ENCODE measurements around the gene TBC1D32.
"Not testable (repeated sequence)": the region's sequence is repeated elsewhere in the genome, so short reads cannot be mapped to it uniquely, and the experiment has no call there.

The TBC1D32 gene

GRCh38 chr6:121333196-121333595 is 1.1 kb downstream of the TBC1D32 start:
- no peak for DNase-seq (ENCODE audit: low read depth)

DNA sequence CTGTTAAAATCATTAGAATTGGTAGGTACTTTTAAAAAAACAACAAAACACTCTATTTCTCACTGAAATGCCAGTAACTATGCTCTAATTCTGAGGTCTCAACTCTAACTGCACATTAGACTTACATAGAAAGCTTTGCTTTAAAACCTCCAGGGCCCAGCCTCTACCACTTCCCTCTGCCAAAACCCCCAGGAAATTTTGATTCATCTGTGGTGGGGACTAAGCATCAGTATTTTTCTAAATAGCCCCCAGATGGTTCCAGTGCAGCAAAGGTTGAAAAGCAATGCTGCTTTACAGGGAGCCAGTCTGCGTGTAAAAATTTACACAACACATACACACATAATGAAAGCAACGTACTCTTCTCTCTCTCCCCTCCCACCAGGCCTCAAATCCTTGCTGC is 3.8 kb downstream of the TBC1D32 start:
- DNase-seq (ENCODE audit: low read depth), result no peak

GRCh38 chr6:121321282-121321681 is 13.0 kb downstream of the TBC1D32 start:
- no peak for DNase-seq (ENCODE audit: low read depth)

GRCh38 chr6:121319603-121320002 is 14.7 kb downstream of the TBC1D32 start:
- DNase-seq (ENCODE audit: low read depth), result no peak

DNA sequence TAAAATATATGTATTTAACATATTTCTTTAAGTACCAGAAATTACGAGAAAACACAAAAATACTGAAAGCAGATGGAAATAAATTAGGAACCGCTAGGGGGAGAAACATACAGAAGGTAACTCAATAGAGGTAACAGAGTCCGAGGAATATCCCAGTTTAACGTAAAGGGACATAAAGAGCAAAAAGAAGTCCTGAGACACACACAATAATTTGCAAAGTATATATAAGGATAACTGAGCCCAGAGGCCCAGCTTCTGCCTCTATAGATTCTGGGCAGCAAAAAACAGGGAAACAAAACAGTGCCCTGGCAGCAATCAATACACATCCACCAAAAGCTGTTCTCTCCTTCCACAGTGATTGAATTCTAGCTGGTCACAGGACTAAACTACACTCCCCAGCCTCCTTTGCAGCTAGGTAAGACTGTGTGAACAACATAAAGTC is 15.1 kb downstream of the TBC1D32 start:
- DNase-seq (ENCODE audit: low read depth), result no peak

- DNase-seq (ENCODE audit: low read depth), result no peak
Observed at GRCh38 chr6:121314381-121315112, 19.7 kb downstream of the TBC1D32 start.

GRCh38 chr6:121311814-121312213 is 22.5 kb downstream of the TBC1D32 start:
- DNase-seq (ENCODE audit: low read depth), result not testable (repeated sequence)

DNA sequence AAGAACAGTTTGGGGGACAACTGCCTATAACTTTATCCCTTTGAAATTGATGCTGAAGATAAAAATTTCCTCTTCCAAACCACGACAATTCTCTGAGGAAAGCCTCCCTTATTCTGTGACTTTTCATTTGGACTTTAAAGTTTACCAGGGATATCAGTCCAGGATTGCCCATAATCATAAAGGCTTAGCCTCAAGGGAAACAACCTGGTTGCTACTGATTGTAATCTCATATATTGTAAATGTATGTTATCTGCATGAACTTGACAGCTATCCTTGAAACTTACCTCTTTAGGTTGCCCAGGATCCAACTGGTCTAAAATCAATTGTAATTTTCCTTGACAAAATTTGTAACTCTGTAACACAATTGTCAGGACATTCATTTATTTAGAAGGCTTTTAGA is 23.8 kb downstream of the TBC1D32 start:
- DNase-seq (ENCODE audit: low read depth), result no peak

- no peak for DNase-seq (ENCODE audit: low read depth)
Observed at GRCh38 chr6:121309768-121310469, 24.4 kb downstream of the TBC1D32 start.

DNA sequence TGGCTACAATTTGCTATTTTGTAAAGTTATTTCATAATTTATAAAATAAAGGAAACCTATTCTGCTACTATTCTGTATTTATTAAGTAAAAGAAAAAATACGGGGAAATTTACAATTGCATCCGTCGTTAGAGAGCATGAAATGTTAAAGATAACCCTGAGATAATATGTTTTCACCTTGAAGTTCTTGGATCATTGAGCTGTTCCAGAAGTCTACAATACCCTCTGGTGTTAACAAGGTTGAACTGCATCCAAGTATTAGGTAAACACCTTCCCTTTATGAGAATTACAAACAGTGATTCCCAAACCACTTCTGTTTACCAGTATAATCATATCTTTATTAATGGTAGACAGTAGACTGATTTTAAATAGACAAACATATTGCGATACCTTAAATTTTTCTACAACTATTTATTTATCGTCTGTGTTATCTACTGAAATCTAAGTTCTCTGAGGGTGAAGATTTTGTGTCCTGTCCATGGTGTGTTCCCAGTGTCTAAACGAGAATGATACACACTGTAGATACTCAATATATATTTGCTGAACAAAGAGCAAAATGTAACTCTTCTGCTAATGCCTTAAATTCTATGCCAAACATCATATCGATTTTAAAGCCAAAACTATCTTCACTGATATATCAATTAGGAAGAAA is 28.2 kb downstream of the TBC1D32 start:
- no peak for DNase-seq (ENCODE audit: low read depth)

- DNase-seq (ENCODE audit: low read depth), result no peak
Observed at GRCh38 chr6:121302882-121303281, 31.4 kb downstream of the TBC1D32 start.

GRCh38 chr6:121301156-121301555 is 33.1 kb downstream of the TBC1D32 start:
- DNase-seq (ENCODE audit: low read depth), result not testable (repeated sequence)

DNA sequence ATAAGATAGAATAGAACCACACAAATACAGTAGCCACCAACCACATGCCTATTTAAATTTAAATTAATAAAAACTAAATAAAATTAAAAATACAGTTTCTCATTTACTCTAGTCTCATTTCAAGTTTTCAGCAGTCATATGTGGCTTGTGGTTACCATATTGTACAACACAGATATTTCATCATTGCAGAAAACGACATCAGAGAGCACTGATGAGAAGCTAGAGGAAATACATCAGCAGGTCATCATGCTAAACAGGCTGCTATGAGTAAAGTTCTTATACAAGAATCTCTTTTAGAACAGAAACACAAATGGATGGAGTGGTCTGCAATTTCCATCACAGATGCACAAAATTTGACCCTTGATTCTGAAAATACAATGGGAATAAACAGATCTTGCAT is 36.6 kb downstream of the TBC1D32 start:
- DNase-seq (ENCODE audit: low read depth), result no peak

DNA sequence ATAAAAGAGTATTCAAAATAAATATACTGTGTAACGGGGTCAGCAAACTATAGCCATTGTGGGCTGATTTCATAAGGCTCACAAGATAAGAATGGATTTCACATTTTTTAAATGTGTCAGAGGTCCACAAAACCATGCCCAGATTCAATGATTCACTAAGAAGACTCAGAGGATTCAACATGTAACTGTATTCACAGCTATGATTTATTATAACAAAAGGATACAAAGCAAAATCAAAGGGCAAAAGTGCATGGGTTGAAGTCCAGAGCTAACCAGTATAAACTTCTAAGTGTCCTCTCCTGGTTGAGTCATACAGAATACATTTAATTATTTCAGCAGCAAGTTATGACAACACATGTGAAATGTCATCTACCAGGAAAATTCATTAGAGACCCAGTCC is 49.2 kb downstream of the TBC1D32 start:
- no peak for DNase-seq (ENCODE audit: low read depth)

- DNase-seq (ENCODE audit: low read depth), result no peak
Observed at GRCh38 chr6:121274666-121275295, 59.5 kb downstream of the TBC1D32 start.

- no peak for DNase-seq (ENCODE audit: low read depth)
Observed at GRCh38 chr6:121263742-121264141, 70.5 kb downstream of the TBC1D32 start.

DNA sequence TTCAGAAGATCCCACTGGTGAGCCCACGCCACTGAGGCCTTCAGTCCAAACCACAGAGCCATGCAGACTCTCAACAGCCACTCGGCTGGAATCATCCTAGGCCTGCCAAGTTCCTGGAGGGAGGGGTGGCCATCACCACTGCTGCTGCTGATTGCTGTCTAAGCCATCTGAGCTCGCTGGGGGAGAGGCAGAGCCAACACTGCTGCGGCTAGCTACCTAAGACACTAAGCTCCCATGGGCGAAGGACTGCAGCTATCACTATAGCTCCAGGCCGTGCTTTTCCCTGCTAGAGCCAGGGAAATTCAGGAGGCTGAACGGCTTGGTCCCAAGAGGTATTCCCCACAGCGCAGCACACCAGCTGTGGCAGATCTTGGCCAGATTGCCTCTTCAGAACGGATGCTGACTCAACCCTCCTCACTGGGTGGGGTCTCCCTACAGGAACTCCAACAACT is 73.6 kb downstream of the TBC1D32 start:
- DNase-seq (ENCODE audit: low read depth), result no peak

DNA sequence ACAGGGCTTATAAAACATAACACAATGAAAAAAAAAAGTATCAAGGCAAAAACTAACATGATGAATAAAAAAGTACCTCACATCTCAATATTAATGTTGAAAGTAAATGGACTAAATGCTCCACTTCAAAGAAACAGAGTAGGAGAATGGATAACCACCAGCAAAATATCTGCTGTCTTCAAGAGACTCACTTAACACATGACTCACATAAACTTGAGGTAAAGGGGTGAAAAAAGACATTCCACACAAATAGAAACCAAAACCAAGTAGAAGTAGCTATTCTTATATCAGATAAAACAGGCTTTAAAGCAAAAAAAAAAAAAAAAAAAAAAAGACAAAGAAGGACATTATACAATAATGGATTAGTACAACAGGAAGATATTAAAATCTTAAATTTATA is 86.9 kb downstream of the TBC1D32 start:
- DNase-seq (ENCODE audit: low read depth), result no peak

DNA sequence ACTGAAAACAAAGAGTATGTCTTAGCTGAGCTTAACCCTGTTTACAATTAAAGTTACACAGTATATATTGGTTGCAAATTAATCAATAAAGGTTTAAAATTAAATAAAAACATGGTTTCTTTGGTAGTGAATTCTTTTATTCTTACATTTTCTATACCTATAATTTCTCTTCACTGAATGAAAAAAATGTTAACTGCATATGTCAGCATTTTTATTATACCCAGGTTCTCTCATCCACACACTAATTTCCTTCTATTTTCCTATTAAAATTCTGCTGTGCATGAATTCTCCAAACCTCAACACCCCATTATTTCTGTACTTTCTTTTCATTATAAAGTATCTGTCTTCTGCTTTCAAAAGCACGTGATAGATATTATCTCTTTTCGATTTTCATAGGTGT is 91.9 kb downstream of the TBC1D32 start:
- DNase-seq (ENCODE audit: low read depth), result no peak

GRCh38 chr6:121237859-121238258 is 96.4 kb downstream of the TBC1D32 start:
- DNase-seq (ENCODE audit: low read depth), result no peak

DNA sequence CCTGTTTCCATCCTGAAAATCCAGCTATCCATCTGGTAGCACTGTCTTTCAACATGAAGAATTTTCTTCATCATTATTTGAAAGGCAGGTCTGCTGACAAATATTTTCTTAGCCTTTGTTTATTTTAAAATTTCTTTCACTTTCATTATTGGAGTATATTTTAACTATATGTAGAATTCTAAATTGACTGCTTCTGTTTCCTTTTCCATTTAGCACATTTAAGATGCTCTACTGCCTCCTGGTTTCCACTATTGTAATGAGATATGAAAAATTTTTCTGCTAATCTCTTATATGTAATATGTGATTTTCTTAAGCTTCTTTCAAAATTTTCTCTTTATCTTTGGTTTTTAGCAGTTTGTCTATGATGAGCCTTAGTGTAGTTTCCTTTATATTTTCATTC is 97.3 kb downstream of the TBC1D32 start:
- no peak for DNase-seq (ENCODE audit: low read depth)

DNA sequence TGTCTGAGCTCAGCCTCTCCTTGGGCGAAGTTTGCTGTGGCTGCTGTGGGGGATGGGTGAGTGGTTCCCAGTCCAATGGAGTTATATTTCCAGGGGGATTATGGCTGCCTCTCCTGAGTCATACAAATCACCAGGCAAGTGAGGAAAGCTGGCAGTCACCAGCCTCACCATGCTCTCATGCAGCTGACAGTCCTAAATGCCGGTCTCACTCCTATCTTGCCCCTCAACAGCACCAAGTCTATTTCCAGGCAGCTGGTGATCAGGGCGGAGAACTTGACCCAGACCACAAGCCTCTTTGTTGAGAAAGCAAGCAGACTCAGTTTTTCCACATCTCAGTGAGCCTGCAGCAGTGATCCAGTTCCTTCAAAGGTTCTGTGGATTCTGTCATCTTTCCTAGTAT is 98.9 kb downstream of the TBC1D32 start:
- DNase-seq (ENCODE audit: low read depth), result no peak

DNA sequence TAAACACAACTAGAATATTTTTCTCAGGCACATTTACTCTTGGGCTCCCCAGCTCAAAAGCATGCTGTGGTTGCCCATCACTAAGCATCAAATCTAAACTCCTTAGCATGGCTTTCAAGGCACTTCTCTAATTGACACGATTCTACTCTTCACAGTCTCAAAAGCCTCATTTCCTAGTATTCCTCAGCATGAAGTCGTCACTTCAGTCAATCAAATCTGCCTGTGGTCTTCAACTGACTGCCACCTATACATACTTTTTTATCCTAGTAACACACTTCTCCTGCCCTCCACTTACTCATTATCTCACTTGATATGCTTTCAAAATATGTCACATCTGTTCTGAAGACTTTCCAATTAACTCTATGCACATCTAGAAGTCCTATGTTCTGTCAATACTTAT is 110.3 kb downstream of the TBC1D32 start:
- no peak for DNase-seq (ENCODE audit: low read depth)
